Measurements from ENCODE around the gene INHBA. TPM values are rescaled to one million over a fixed set of nuclear protein-coding genes. Genes with fewer than 3 reads are reported as not detected.

INHBA gene
- total RNA-seq, 1 donor from 2014 or later = 2.5 TPM

DNA sequence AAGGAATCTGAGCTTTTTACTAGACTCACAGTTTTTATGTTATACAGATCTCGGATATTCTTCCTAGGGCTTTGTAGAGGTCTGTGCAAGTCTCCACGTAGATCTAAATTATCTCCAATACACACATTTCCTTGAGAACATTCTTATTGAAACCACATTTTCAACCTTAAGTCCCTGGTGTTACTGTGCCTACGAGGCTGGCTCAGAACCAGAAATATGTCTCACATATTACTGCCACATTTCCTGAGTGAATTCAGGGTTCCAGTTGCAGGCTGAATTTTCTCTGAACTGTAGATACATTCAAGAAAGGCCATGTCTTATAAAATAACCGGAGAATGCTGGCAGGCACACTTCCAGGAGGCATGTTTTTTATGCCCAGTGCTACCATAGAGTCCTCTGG is 46.5 kb downstream of the INHBA start:
- no peaks in the 10 kb centered on the region for H3K4me1 Mint-ChIP-seq (ENCODE audit: low read depth)
- intact Hi-C loops (cut with micrococcal nuclease) = no loop called here
- H3K4me3 Mint-ChIP-seq = no peak overlapping the region
- no peaks in the 10 kb centered on the region for H3K9me3 Mint-ChIP-seq
- peaks cover 2% of the 10 kb centered on the region for H3K27me3 Mint-ChIP-seq (ENCODE audit: insufficient read depth)
- H3K27ac Mint-ChIP-seq = no peak overlapping the region
- no peak for DNase-seq (ENCODE audit: low spot score)
- H3K36me3 Mint-ChIP-seq (ENCODE audit: low read depth) = no peaks in the 10 kb centered on the region

DNA sequence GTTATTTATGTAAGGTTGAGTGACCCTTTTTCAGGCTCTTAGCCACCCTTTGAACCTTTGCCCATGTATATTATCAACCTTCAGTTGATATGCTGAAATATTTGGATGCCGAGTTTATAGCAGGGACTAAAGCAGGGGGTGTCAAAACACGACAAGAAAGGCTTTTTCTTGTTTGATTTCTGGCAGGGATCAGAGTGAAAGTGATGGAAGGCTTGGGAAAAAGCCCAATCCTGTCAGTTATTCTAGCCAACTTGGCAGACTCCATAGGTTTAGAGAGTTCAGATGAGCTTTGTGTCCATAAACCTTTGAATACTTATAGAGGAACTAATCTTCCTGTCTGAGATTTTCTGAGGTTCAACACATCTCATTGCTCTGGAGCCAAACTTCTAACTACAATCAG is 47.5 kb downstream of the INHBA start:
- Mint-ChIP-seq H3K4me3 (no peak overlapping the region), H3K9me3 (no peaks in the 10 kb centered on the region), H3K36me3 (ENCODE audit: low read depth) (no peaks in the 10 kb centered on the region), H3K27me3 (ENCODE audit: insufficient read depth) (peaks cover 2% of the 10 kb centered on the region), H3K4me1 (ENCODE audit: low read depth) (no peaks in the 10 kb centered on the region), H3K27ac (no peak overlapping the region)
- intact Hi-C loops (cut with micrococcal nuclease) = no loop called here
- no peak for DNase-seq (ENCODE audit: low spot score)

DNA sequence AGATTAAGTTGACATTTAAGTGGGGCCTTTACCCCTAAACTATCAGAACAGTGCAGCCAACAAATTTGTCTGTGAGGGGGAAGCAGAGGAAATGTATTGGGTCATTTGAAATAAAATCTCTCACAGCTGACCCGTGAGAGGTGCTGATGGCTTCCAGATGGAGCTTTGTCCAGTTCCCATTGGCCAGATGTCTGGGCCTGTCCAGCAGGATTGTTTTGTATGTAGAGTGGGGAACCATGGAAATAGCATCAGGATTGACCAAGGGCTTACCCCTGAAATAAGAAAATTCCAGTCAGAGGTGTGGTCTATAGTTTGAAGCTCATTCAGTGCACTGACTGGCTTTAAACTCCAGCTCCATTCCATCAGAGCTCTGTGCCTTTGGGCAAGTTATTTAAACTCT is 50.6 kb downstream of the INHBA start:
- H3K27me3 Mint-ChIP-seq (ENCODE audit: insufficient read depth) = peaks cover 2% of the 10 kb centered on the region
- no peak for DNase-seq (ENCODE audit: low spot score)
- intact Hi-C loops (cut with micrococcal nuclease) = no loop called here

DNA sequence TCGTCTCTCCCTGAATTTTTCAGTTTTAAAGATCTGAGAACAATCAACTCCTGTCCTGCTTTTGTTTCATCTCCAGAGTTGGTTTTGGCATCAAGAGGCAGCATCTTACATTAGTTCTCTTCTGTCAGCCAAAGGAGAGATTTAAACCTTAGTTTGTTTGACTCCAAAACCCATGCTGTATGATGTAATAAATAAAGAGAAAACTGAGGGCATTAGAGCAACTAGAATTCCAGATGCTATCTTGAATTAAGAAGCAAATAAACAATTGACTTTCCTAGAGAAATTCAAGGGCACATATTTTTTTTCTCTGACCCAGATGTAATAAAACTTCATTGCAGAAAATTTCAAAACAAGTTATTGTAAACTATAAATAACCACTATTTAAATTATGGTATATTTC is 54.4 kb downstream of the INHBA start:
- Mint-ChIP-seq H3K27ac (no peak overlapping the region), H3K36me3 (ENCODE audit: low read depth) (no peaks in the 10 kb centered on the region), H3K4me1 (ENCODE audit: low read depth) (no peaks in the 10 kb centered on the region), H3K9me3 (no peaks in the 10 kb centered on the region), H3K27me3 (ENCODE audit: insufficient read depth) (no peaks in the 10 kb centered on the region), H3K4me3 (no peak overlapping the region)
- DNase-seq (ENCODE audit: low spot score) = no peak
- intact Hi-C loops (cut with micrococcal nuclease) = no loop called here

More for the DNA sequence above, 50.6 kb downstream of the INHBA start:
- no peak overlapping the region for H3K27ac Mint-ChIP-seq
- H3K36me3 Mint-ChIP-seq (ENCODE audit: low read depth) = no peaks in the 10 kb centered on the region
- no peaks in the 10 kb centered on the region for H3K4me1 Mint-ChIP-seq (ENCODE audit: low read depth)
- H3K9me3 Mint-ChIP-seq = no peaks in the 10 kb centered on the region
- no peak overlapping the region for H3K4me3 Mint-ChIP-seq

DNA sequence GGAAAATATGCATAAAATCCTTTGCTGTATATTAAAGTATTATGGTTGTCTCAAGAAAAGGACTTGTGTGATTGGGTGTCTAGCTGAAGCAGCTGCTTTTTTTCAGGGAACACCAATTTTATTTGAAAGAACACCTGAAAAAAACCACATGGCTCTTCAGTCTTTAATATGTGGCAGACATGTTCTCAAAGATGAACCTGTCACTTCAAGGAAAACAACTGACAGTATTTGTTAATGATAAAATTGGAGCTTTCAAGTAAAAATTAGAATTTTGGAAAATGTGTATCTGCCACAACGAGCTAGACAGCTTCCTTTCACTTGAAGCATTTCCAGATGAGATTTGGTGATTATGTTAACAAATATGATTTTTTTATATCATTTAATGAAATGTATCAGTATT is 59.3 kb downstream of the INHBA start:
- Mint-ChIP-seq H3K4me3 (no peak overlapping the region), H3K9me3 (peaks cover 6% of the 10 kb centered on the region)

DNA sequence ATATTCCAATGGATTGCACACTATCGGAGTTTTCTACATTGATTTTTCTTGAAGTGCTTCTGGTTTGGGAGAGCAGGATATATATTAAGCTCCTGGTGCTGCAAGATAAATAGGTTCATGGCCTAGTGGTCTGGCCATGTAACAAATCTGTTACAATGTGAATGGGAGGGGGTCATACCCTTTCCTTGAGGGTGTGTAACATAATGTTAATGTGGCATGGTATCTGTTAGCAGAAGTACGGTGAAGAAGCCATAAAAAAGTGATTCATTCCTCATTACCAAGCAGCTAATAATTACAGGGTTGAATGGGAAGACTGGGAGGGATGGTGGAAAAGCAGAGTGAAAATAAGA is 61.2 kb downstream of the INHBA start:
- H3K4me3 Mint-ChIP-seq = no peak overlapping the region
- H3K27me3 Mint-ChIP-seq (ENCODE audit: insufficient read depth) = no peaks in the 10 kb centered on the region
- no peak for DNase-seq (ENCODE audit: low spot score)
- H3K27ac Mint-ChIP-seq = no peak overlapping the region
- no peaks in the 10 kb centered on the region for H3K4me1 Mint-ChIP-seq (ENCODE audit: low read depth)
- intact Hi-C loops (cut with micrococcal nuclease) = no loop called here
- peaks cover 6% of the 10 kb centered on the region for H3K9me3 Mint-ChIP-seq
- H3K36me3 Mint-ChIP-seq (ENCODE audit: low read depth) = no peaks in the 10 kb centered on the region

More for the DNA sequence above, 59.3 kb downstream of the INHBA start:
- Mint-ChIP-seq H3K27ac (no peak overlapping the region), H3K27me3 (ENCODE audit: insufficient read depth) (no peaks in the 10 kb centered on the region), H3K36me3 (ENCODE audit: low read depth) (no peaks in the 10 kb centered on the region), H3K4me1 (ENCODE audit: low read depth) (no peaks in the 10 kb centered on the region)
- intact Hi-C loops (cut with micrococcal nuclease) = no loop called here
- DNase-seq (ENCODE audit: low spot score) = no peak

DNA sequence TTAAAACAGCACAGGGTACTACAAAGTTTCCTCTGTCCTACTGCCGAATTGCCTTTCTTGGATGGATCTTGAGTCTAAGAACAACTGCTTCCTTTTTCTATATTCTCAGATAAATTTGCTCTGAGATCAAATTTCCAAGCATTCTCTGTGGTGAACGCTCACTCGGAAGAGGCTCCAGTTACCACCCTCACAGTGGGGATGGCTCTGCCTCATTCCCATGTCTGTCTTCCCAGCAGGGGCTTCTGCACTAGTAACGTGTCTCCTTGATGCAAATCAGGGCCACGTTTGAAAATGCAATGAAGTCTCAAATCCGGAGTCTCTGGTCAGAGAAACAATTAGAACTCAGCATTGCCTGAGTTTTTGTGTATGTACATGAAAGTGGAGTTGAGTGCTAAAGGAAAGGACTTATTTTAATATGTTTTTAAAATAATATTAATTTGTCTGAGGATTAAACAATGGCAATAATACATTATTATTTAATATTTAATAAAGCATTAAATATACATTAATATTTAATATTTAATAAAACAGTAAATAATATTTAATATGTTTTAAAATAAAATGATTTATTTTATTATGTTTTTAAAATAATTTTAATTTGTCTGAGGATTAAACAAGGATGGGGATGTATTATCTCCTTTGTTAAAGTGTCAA is 61.8 kb downstream of the INHBA start:
- intact Hi-C loops (cut with micrococcal nuclease) = no loop called here
- H3K27me3 Mint-ChIP-seq (ENCODE audit: insufficient read depth) = no peaks in the 10 kb centered on the region
- no peak for DNase-seq (ENCODE audit: low spot score)
- H3K27ac Mint-ChIP-seq = no peak overlapping the region
- H3K36me3 Mint-ChIP-seq (ENCODE audit: low read depth) = no peaks in the 10 kb centered on the region
- no peaks in the 10 kb centered on the region for H3K4me1 Mint-ChIP-seq (ENCODE audit: low read depth)
- H3K9me3 Mint-ChIP-seq = peaks cover 6% of the 10 kb centered on the region
- no peak overlapping the region for H3K4me3 Mint-ChIP-seq

DNA sequence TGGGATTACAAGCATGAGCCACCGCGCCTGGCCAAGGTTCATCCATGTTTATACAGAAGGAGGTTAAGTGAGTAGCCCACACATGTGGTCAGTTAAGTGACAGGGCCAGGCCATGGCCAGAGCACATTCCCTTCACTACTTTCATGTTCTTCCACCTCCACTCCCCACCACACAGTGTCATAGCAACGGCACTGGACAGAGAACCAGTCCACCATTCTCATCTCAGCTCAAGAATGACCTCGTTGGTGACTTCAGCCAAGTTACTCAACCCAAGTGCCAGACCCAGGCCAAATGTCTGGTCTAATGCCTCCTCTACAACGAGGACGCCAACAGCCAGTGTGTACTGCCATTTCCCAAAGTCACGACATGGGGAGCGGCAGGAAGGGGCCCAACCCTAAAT is 62.4 kb downstream of the INHBA start:
- H3K4me1 Mint-ChIP-seq (ENCODE audit: low read depth) = no peaks in the 10 kb centered on the region
- H3K4me3 Mint-ChIP-seq = no peak overlapping the region
- no peak for DNase-seq (ENCODE audit: low spot score)
- no peak overlapping the region for H3K27ac Mint-ChIP-seq
- intact Hi-C loops (cut with micrococcal nuclease) = no loop called here
- H3K36me3 Mint-ChIP-seq (ENCODE audit: low read depth) = no peaks in the 10 kb centered on the region
- no peaks in the 10 kb centered on the region for H3K27me3 Mint-ChIP-seq (ENCODE audit: insufficient read depth)
- H3K9me3 Mint-ChIP-seq = peaks cover 6% of the 10 kb centered on the region

DNA sequence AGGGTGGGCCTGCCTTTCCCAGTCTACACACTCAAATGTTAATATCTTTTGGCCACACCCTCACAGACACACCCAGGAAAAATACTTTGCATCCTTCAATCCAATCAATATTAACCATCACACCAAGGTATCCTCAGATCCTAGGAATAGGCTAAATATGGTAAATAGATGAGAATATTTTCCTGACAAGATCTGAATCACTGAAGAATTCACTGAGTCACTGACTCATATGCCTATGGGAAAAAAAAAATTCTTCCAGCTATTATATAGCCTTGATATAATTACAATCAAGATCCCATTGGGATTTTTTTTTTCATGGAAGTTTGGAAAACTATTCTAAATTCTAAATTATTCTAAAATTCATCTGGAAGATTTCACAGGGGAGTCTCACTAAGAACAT is 65.8 kb downstream of the INHBA start:
- Mint-ChIP-seq H3K4me1 (ENCODE audit: low read depth) (no peaks in the 10 kb centered on the region), H3K36me3 (ENCODE audit: low read depth) (no peaks in the 10 kb centered on the region), H3K9me3 (peaks cover 10% of the 10 kb centered on the region), H3K4me3 (no peak overlapping the region), H3K27ac (no peak overlapping the region), H3K27me3 (ENCODE audit: insufficient read depth) (no peaks in the 10 kb centered on the region)
- DNase-seq (ENCODE audit: low spot score) = no peak
- intact Hi-C loops (cut with micrococcal nuclease) = no loop called here

All from activated T-helper 1 cell treated with anti-CD3 and anti-CD28 coated beads, Interleukin-12 subunit alpha, Interleukin-12 subunit beta, Interleukin-2, Interleukin-4 antibody, amounts not matched to agents 30 ng/mL and 10 ng/mL and 1 ng/mL, durations not matched to agents 14 hours and 24 hours and 36 hours (primary cell).